ENCODE measurements around the gene AMMECR1L. TPM values are rescaled to one million over a fixed set of nuclear protein-coding genes. Genes with fewer than 3 reads are reported as not detected.

The AMMECR1L gene
- total RNA-seq, 2 donors from 2014 or later, result 10.5 to 15.7 TPM

DNA sequence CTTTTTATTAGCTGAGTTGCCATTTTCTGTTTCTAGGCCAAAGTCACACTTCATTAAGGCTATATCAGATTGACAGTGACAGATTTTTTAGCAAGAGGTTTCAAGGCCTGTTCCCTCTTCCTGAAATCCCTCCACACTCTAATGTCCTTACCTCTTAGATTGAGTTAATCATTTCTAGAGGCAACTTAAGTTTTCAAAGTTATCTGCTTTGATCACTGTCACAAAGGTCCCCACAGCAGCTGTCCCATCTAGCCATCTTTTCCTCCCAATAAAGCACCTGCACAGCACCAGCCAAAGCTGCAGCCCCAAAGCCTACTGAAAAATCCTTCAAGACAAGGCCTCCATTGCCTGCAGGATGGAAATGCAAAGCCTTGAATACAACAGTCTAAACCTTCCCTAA lies 13.4 kb downstream of the AMMECR1L start:
- DNase-seq, result no peak
- Histone ChIP-seq H3K9me3 (no peaks in the 10 kb centered on the region), H3K27me3 (no peaks in the 10 kb centered on the region), H3K9ac (ENCODE audit: low read depth in 2 of 2, low read length in 2 of 2) (no peak overlapping the region), H3K27ac (no peak overlapping the region), H3K36me3 (peaks cover 3% of the 10 kb centered on the region), H3K4me1 (no peaks in the 10 kb centered on the region), H3K4me3 (no peak overlapping the region)
- TF ChIP-seq CTCF (IDR thresholded peaks at IDR 0.05), result no peak
- intact Hi-C loops (cut with DNase I), result no loop called here

GRCh38 chr2:127865926-127866325 lies 19.8 kb downstream of the AMMECR1L start:
- Histone ChIP-seq H3K9me3 (no peaks in the 10 kb centered on the region), H3K9ac (ENCODE audit: low read depth in 2 of 2, low read length in 2 of 2) (no peak overlapping the region), H3K4me3 (no peak overlapping the region), H3K36me3 (no peaks in the 10 kb centered on the region), H3K27ac (no peak overlapping the region), H3K27me3 (no peaks in the 10 kb centered on the region), H3K4me1 (no peaks in the 10 kb centered on the region)
- no peak for TF ChIP-seq CTCF (IDR thresholded peaks at IDR 0.05)
- no peak for DNase-seq
- intact Hi-C loops (cut with DNase I), result loop anchor here (10.0 kb wide), 1 partner anchor 229 kb away; the partner anchor contains the start of gene UGGT1

- intact Hi-C loops (cut with DNase I), result loop anchor here (10.0 kb wide), 1 partner anchor 230 kb away; the partner anchor contains the start of gene UGGT1
- Histone ChIP-seq H3K9ac (ENCODE audit: low read depth in 2 of 2, low read length in 2 of 2) (no peak overlapping the region), H3K27me3 (no peaks in the 10 kb centered on the region), H3K27ac (peak overlapping the region; percentile 54), H3K36me3 (no peaks in the 10 kb centered on the region), H3K9me3 (no peaks in the 10 kb centered on the region), H3K4me3 (no peak overlapping the region), H3K4me1 (peaks cover 1% of the 10 kb centered on the region)
- DNase-seq, result peak; percentile 93
- TF ChIP-seq CTCF (IDR thresholded peaks at IDR 0.05), result no peak
These were observed 20.9 kb downstream of the AMMECR1L start for GRCh38 chr2:127864877-127865276.

- intact Hi-C loops (cut with DNase I), result loop anchor here (10.0 kb wide), 1 partner anchor 233 kb away; the partner anchor contains the start of gene UGGT1
- Histone ChIP-seq H3K27ac (no peak overlapping the region), H3K4me3 (no peak overlapping the region), H3K36me3 (no peaks in the 10 kb centered on the region), H3K4me1 (peaks cover 4% of the 10 kb centered on the region), H3K9me3 (no peaks in the 10 kb centered on the region), H3K9ac (ENCODE audit: low read depth in 2 of 2, low read length in 2 of 2) (no peak overlapping the region), H3K27me3 (no peaks in the 10 kb centered on the region)
- no peak for TF ChIP-seq CTCF (IDR thresholded peaks at IDR 0.05)
- DNase-seq, result no peak
These were observed 23.5 kb downstream of the AMMECR1L start for GRCh38 chr2:127862228-127862627.

- Histone ChIP-seq H3K9ac (ENCODE audit: low read depth in 2 of 2, low read length in 2 of 2) (no peak overlapping the region), H3K4me3 (no peak overlapping the region), H3K27me3 (no peaks in the 10 kb centered on the region), H3K4me1 (peaks cover 4% of the 10 kb centered on the region), H3K9me3 (no peaks in the 10 kb centered on the region), H3K27ac (no peak overlapping the region), H3K36me3 (no peaks in the 10 kb centered on the region)
- intact Hi-C loops (cut with DNase I), result loop anchor here (10.0 kb wide), 1 partner anchor 235 kb away; the partner anchor contains the start of gene UGGT1
- DNase-seq, result no peak
- TF ChIP-seq CTCF (IDR thresholded peaks at IDR 0.05), result no peak
These were observed 25.6 kb downstream of the AMMECR1L start for GRCh38 chr2:127860130-127860529.

All from colonic mucosa (tissue), 4 donors.